ENCODE data around the gene ARHGAP32. TPM values are rescaled to one million over a fixed set of nuclear protein-coding genes. Genes with fewer than 3 reads are reported as not detected.
A peak's percentile ranks its signal among the peaks of the same experiment; 100 is the strongest.

Gene ARHGAP32
- total and polyA plus RNA-seq, 10 donors, result 0.53 to 17.0 (median 10.2) TPM

GRCh38 chr11:128962896-128963295 lies 229.2 kb downstream of the ARHGAP32 start:
- no peak for DNase-seq
- peaks cover 0 to 29% (median 17%) of the 10 kb centered on the region in 6 donors for H3K4me1 ChIP-seq
- H3K36me3 ChIP-seq, result no peaks in the 10 kb centered on the region
- 83 to 89% (median 84%) methylated on average over 5 of the region's 5 CpGs for WGBS, 5 donors
- no peaks in the 10 kb centered on the region for H3K9me3 ChIP-seq
- no peak overlapping the region for H3K27ac ChIP-seq
- intact Hi-C loops (cut with DNase I; ENCODE audit: low total_unique reads), result no loop called here
- no peak for TF ChIP-seq CTCF (IDR thresholded peaks at IDR 0.05 in 8 of 11, conservative IDR thresholded peaks at IDR 0.05 in 3 of 11)
- TF ChIP-seq POLR2AphosphoS5 (IDR thresholded peaks at IDR 0.05), result no peak
- no peak for TF ChIP-seq POLR2A (IDR thresholded peaks at IDR 0.05)
- no peak overlapping the region for H3K4me3 ChIP-seq
- no peaks in the 10 kb centered on the region for H3K27me3 ChIP-seq (replicated peaks in 1 of 7)

- Histone ChIP-seq H3K27ac (no peak overlapping the region), H3K4me3 (no peak overlapping the region), H3K36me3 (no peaks in the 10 kb centered on the region), H3K9me3 (no peaks in the 10 kb centered on the region), H3K4me1 (peaks cover 0 to 29% (median 17%) of the 10 kb centered on the region in 6 donors), H3K27me3 (replicated peaks in 1 of 7) (peaks cover 0 to 8% (median 0%) of the 10 kb centered on the region in 7 donors)
- DNase-seq, result no peak
- intact Hi-C loops (cut with DNase I; ENCODE audit: low total_unique reads), result no loop called here
- WGBS, 5 donors, result 88 to 97% (median 94%) methylated on average over 2 of the region's 2 CpGs
- TF ChIP-seq POLR2AphosphoS5 (IDR thresholded peaks at IDR 0.05) (no peak), POLR2A (IDR thresholded peaks at IDR 0.05) (no peak), CTCF (IDR thresholded peaks at IDR 0.05 in 8 of 11, conservative IDR thresholded peaks at IDR 0.05 in 3 of 11) (no peak)
Measured at GRCh38 chr11:128961645-128962044, 230.5 kb downstream of the ARHGAP32 start.

GRCh38 chr11:128957202-128957482 lies 235.0 kb downstream of the ARHGAP32 start:
- DNase-seq, result no peak
- Histone ChIP-seq H3K4me3 (no peak overlapping the region), H3K27ac (no peak overlapping the region), H3K27me3 (replicated peaks in 1 of 7) (peaks cover 0 to 8% (median 0%) of the 10 kb centered on the region in 7 donors), H3K36me3 (no peaks in the 10 kb centered on the region), H3K9me3 (no peaks in the 10 kb centered on the region), H3K4me1 (peaks cover 0 to 8% (median 2%) of the 10 kb centered on the region in 6 donors)
- no peak for TF ChIP-seq POLR2A (IDR thresholded peaks at IDR 0.05)
- no peak for TF ChIP-seq CTCF (IDR thresholded peaks at IDR 0.05 in 8 of 11, conservative IDR thresholded peaks at IDR 0.05 in 3 of 11)
- TF ChIP-seq POLR2AphosphoS5 (IDR thresholded peaks at IDR 0.05), result no peak
- intact Hi-C loops (cut with DNase I; ENCODE audit: low total_unique reads), result loop anchor here (2.0 to 10.0 kb wide), 2 partner anchors 72 to 782 kb away; no protein-coding TSS in a partner anchor
- WGBS, 5 donors, result 84 to 92% (median 85%) methylated on average over 8 of the region's 8 CpGs

- Histone ChIP-seq H3K9me3 (no peaks in the 10 kb centered on the region), H3K27ac (no peak overlapping the region), H3K36me3 (no peaks in the 10 kb centered on the region), H3K27me3 (replicated peaks in 1 of 7) (peaks cover 0 to 8% (median 0%) of the 10 kb centered on the region in 7 donors), H3K4me1 (peaks cover 0 to 8% (median 2%) of the 10 kb centered on the region in 6 donors), H3K4me3 (no peak overlapping the region)
- intact Hi-C loops (cut with DNase I; ENCODE audit: low total_unique reads), result loop anchor here (2.0 to 10.0 kb wide), 2 partner anchors 72 to 782 kb away; no protein-coding TSS in a partner anchor
- WGBS, 5 donors, result 53 to 60% (median 54%) methylated on average over 8 of the region's 8 CpGs
- TF ChIP-seq CTCF (IDR thresholded peaks at IDR 0.05 in 8 of 11, conservative IDR thresholded peaks at IDR 0.05 in 3 of 11) (peak; percentile 49 to 84 (median 70)), POLR2A (IDR thresholded peaks at IDR 0.05) (no peak), POLR2AphosphoS5 (IDR thresholded peaks at IDR 0.05) (no peak)
- no peak for DNase-seq
Measured at GRCh38 chr11:128956401-128957201, 235.5 kb downstream of the ARHGAP32 start.

All from spleen (tissue), 11 donors.